Effector memory CD4-positive, alpha-beta T cell (primary cell): ENCODE measurements around the gene CLOCK.

Source experiments
- DNase-seq, 3 donors: peaks; one replicate each; pipeline ENCODE4 v3.0.0-alpha.2; 2020
- H3K27ac ChIP-seq: 2 replicates; pipeline ENCODE4 v1.7.0; 2013; ENCODE audit warnings: mild to moderate bottlenecking, low read length, moderate library complexity; ENCODE audit not compliant: insufficient read depth, poor library complexity, severe bottlenecking
- H3K27me3 ChIP-seq: replicated peaks from 2 replicates; pipeline ENCODE4 v1.7.0; 2013; ENCODE audit warnings: mild to moderate bottlenecking, low read length; ENCODE audit not compliant: insufficient read depth, control insufficient read depth, poor library complexity, severe bottlenecking
- H3K36me3 ChIP-seq: 2 replicates; pipeline ENCODE4 v1.7.0; 2013; ENCODE audit warnings: mild to moderate bottlenecking, low read length, moderate library complexity; ENCODE audit not compliant: control insufficient read depth, insufficient read depth
- H3K4me1 ChIP-seq: 2 replicates; pipeline ENCODE4 v1.7.0; 2013; ENCODE audit warnings: low read length, mild to moderate bottlenecking; ENCODE audit not compliant: control insufficient read depth, insufficient read depth, poor library complexity, severe bottlenecking
- H3K4me3 ChIP-seq: 2 replicates; pipeline ENCODE4 v1.7.0; 2013; ENCODE audit warnings: low read length, low read depth, mild to moderate bottlenecking; ENCODE audit not compliant: insufficient read depth, poor library complexity, severe bottlenecking
- H3K9me3 ChIP-seq: 2 replicates; pipeline ENCODE4 v1.7.0; 2013; ENCODE audit warnings: mild to moderate bottlenecking, low read length, moderate library complexity; ENCODE audit not compliant: control insufficient read depth

CLOCK gene

DNA sequence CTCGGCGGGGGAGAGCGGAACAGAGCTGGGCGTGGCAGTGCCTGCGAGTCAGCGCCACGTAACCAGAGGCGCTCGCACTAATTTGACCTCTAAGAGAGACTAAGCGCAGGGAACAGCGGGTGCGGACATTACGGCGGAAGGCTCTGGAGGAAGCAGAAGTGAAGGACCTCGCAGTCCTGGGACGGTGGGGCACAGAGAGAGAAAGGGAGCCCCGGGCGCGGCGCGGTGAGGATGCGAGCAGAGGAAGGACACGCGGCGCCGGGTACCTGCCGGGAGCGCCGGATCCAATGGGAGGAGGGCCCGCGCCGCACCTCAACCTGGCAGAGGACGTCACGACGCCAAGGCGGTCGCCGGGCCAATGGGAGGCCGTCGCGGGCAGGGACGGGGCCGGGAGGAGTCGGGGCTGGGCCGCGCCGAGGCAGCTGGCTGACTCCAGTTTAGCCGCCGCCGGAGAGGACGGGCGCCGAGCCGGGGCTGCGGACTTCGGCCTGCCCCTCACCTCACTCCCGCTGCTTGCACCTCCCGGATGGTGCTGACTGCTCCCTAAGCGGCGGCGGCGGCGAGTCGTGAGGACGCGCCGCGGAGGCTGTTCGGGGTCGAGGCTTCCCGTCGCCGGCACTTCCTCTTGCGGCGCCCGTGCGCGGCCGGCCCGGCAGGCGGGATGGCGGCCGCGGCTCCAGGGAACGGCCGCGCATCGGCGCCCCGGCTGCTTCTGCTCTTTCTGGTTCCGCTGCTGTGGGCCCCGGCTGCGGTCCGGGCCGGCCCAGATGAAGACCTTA lies 151.0 kb downstream of the CLOCK start, which contains the start of gene TMEM165:
TMEM165 (plus strand) TSS at position 429 of the 779 bp plus-strand sequence; CDS start at position 662, 233 bp downstream.
- peaks cover 2% of the 10 kb centered on the region for H3K36me3 ChIP-seq
- peaks cover 16% of the 10 kb centered on the region for H3K4me1 ChIP-seq
- H3K9me3 ChIP-seq, result no peaks in the 10 kb centered on the region
- DNase-seq, result peak; percentile 78 to 85 (median 83)
- no peaks in the 10 kb centered on the region for H3K27me3 ChIP-seq
- H3K4me3 ChIP-seq, result peak within 1 kb of the TSS; percentile 67
- H3K27ac ChIP-seq, result peak within 1 kb of the TSS; percentile 78

DNA sequence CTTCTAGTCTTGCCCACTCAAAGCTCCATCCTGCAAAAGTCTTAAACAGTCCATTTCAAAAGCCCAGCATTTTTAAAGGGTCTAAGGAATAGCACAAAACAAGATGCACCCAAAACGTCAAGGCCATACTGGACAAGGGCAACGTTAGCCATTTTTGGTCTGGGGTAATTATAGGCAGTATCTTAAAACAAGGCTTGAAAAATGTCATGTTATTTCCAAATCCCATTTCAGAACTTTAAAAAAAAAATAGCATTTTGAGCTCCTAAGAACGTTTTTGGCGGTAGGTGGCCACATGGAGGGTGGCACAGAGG lies 151.5 kb downstream of the CLOCK start:
- Histone ChIP-seq H3K4me3 (peak overlapping the region; percentile 67), H3K27me3 (no peaks in the 10 kb centered on the region), H3K9me3 (no peaks in the 10 kb centered on the region), H3K36me3 (no peaks in the 10 kb centered on the region), H3K4me1 (peaks cover 16% of the 10 kb centered on the region), H3K27ac (peak overlapping the region; percentile 78)
- no peak for DNase-seq

DNA sequence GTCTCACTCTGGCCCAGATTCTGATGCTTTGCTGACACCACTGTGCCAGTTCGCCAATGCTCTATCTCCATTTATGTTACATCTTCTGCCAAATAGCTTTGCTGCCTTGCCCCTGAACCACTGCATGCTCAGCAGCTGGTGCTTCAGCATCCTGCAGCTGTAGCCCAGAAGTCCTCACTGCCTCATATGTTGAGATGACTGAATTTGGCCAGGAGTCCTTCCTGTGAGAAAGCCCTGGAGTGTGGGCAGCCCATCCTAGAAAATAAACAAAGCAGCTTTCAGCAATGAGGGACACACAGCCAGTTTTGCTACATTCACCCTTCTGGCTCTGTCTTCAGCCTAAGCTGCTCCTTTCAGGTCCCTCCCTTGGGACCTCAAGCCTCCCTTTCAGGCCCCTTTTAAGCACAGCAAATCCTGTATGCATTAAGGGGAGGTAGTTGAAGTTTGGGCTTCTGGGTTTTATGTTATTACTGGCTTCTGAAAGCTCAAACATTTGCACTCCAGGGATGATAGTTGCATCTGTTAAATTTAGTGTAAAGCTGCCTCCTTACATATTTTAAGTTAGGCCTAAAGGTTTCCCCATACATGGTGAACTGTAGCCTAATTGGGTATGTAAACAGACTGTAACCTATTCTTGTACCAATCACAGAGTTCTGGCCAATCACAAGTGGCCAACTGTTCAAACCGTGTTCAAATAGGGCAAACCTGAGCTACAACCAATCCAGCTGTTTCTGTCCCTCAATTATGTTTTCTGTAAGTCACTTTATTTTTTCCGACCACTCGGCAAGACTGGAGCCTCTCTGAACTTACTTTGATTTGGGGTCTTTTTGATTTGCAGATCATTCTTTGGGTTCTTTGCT lies 153.0 kb downstream of the CLOCK start:
- Histone ChIP-seq H3K36me3 (no peaks in the 10 kb centered on the region), H3K4me3 (no peak overlapping the region), H3K27me3 (no peaks in the 10 kb centered on the region), H3K4me1 (peaks cover 13% of the 10 kb centered on the region), H3K27ac (no peak overlapping the region), H3K9me3 (no peaks in the 10 kb centered on the region)
- DNase-seq, result no peak

DNA sequence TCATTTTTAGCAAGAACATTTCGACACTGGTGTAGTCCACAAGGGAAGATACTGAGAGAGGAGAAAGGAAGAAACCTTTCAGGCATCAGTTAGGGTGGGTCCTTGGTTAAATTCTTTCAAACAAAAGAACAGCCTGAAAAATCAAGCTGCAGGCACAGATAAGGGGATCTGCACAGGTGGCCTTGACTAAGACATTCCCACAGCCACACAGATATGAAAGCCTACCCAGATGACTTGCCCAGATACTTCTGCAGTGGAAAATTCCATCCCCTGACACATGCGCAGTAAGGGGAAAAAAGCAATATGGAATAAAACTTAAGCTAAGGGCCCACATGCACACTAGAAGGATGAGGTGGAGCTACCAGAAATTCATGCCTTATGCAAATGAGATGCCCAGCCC lies 159.9 kb downstream of the CLOCK start:
- Histone ChIP-seq H3K4me1 (no peaks in the 10 kb centered on the region), H3K27me3 (no peaks in the 10 kb centered on the region), H3K9me3 (no peaks in the 10 kb centered on the region), H3K27ac (no peak overlapping the region), H3K36me3 (no peaks in the 10 kb centered on the region), H3K4me3 (no peak overlapping the region)
- no peak for DNase-seq

DNA sequence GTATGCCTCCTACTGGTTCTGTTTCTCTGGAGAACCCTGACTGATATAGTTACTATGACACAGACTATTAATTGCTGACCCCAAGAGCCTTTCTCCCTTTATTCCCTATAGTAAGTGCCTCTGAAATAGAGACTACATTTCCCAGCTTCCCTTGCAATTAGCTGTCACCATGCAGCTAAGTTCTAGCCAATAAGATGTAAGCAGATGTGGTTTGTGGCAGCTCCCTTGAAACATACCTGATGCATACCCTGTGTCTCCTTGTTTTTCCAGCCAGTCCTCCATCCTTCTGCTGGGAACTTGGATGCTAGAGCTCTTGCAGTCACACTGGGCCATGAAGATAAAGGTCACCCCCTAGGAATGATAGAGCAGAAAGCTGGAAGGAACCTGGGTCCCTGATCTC lies 160.6 kb downstream of the CLOCK start:
- H3K36me3 ChIP-seq, result no peaks in the 10 kb centered on the region
- H3K4me1 ChIP-seq, result no peaks in the 10 kb centered on the region
- H3K27me3 ChIP-seq, result no peaks in the 10 kb centered on the region
- no peak overlapping the region for H3K27ac ChIP-seq
- DNase-seq, result no peak
- H3K4me3 ChIP-seq, result no peak overlapping the region
- no peaks in the 10 kb centered on the region for H3K9me3 ChIP-seq

DNA sequence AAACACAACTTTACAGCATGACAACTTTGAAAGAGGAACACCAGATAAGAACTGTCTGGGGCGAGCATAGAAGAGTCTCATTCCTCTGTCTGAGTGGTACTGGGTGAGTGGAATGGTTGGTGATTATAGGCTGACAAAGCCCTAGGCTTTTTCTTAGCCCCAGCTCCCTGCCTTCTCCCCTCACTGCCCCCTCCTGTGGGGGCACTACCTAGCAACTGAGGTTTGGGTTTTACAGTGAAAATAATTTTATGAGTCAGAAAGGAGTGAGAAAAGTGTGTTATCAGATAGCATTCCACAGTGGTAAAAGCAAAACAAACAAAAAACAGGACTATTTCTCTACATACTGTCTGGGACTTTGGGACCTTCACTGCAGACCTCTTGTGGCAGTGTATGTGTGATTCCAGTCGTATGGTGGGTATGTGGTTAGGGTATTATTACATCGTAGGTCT lies 161.5 kb downstream of the CLOCK start:
- DNase-seq, result no peak
- no peaks in the 10 kb centered on the region for H3K27me3 ChIP-seq
- no peaks in the 10 kb centered on the region for H3K4me1 ChIP-seq
- no peak overlapping the region for H3K27ac ChIP-seq
- no peaks in the 10 kb centered on the region for H3K36me3 ChIP-seq
- no peak overlapping the region for H3K4me3 ChIP-seq
- no peaks in the 10 kb centered on the region for H3K9me3 ChIP-seq

DNA sequence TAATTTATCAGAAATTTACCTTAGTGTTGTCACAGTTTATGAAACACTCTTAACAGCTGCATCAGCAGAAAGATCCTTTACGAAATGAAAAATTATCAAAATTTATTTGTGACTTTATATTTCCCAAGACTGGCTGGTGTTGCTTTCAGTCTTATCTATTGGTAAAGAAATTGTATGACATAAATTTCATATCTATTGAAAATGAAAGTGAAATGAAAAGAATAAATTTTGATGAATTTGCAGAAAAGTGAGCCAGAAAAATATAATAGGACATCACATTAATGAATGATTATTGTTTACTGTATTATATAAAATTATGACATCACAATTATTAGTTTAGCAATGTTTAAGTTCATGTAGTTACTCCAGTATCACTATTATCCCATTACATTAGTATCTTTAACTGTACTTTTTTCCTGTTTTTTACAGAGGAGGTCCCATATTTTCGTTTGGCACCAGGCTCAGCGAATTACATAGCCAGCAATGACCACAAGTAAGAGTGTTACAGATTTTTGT lies 164.2 kb downstream of the CLOCK start:
- Histone ChIP-seq H3K27ac (no peak overlapping the region), H3K4me1 (no peaks in the 10 kb centered on the region), H3K4me3 (no peak overlapping the region), H3K36me3 (no peaks in the 10 kb centered on the region), H3K9me3 (no peaks in the 10 kb centered on the region), H3K27me3 (no peaks in the 10 kb centered on the region)
- DNase-seq, result no peak

DNA sequence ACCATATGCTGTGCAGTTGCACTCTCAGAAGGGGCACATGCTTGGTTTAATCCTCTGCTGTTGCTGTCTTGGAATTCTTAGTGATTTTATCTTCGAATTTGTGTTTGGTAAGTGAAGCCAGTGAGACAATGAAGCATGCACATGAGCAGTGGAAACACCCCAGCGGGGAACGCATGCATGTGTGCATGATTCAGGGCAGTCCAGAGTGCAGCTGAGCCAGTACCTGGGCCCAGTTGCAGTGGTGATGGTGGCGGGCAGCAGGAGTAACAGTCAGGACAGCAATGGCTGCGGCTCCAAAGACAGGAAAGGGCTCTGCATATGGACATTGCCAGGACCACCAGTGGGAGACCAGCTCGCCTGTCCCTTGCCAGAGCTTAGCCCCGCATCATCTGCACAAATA lies 165.2 kb downstream of the CLOCK start:
- H3K4me3 ChIP-seq, result no peak overlapping the region
- H3K36me3 ChIP-seq, result no peaks in the 10 kb centered on the region
- H3K9me3 ChIP-seq, result no peaks in the 10 kb centered on the region
- H3K27me3 ChIP-seq, result no peaks in the 10 kb centered on the region
- no peak overlapping the region for H3K27ac ChIP-seq
- DNase-seq, result no peak
- H3K4me1 ChIP-seq, result no peaks in the 10 kb centered on the region

DNA sequence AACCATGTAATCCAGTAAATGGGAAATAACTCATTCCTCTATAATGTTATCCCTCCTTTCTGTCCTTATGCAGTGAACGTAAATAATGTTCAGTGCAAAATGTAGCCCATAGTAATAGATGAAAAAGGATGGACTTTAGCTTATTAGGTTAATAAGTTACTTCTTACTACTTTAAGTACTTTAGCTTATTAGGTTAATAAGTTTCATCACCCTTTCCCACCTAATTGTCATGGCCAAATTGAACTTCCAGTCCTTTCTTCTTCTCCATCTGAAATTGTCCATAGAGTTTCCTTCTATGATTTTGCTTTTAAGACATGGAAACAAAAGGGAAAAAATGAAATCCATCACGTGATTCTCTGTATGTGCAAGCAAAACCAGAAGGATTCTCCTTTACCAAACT lies 166.1 kb downstream of the CLOCK start:
- no peaks in the 10 kb centered on the region for H3K27me3 ChIP-seq
- no peak for DNase-seq

More for the DNA sequence above, 166.1 kb downstream of the CLOCK start:
- Histone ChIP-seq H3K27ac (no peak overlapping the region), H3K36me3 (no peaks in the 10 kb centered on the region), H3K9me3 (no peaks in the 10 kb centered on the region), H3K4me1 (no peaks in the 10 kb centered on the region), H3K4me3 (no peak overlapping the region)
